PC-9 (cell line): ENCODE data around the gene SIAH3. TPM values are rescaled to one million over a fixed set of nuclear protein-coding genes. Genes with fewer than 3 reads are reported as not detected.

Source experiments
- BruUV-seq: library from RNA; stranded (reverse); fragments of 400-500 nt; replicated peaks from 2 replicates; lab custom pipeline; 2021; lab: Mats Ljungman, UMichigan
- CTCF ChIA-PET: fragments of 300-600 bp; sonication (Branson Sonifier 250); formaldehyde crosslinking; loops from one replicate; lab custom pipeline; 2022; ENCODE audit warnings: antibody characterized with exemption; lab: Charles Lee
- POLR2A ChIA-PET: fragments of 300-600 bp; sonication (Branson Sonifier 250); formaldehyde crosslinking; loops from one replicate; lab custom pipeline; 2022; ENCODE audit warnings: antibody characterized with exemption; ENCODE audit not compliant: unreplicated experiment; lab: Charles Lee
- DNase-seq, 2 experiments: peaks; one replicate each; pipeline versions ENCODE4 v3.0.0 to v3.0.0-alpha.2; 2015 to 2022; ENCODE audit warnings: mixed read lengths in 1 of 2
- H2AFZ ChIP-seq: fragments of 200-600 bp; sonication (generic); 2 replicates; pipeline ENCODE4 v1.8.1; 2017; ENCODE audit warnings: antibody characterized with exemption
- H3F3A ChIP-seq: fragments of 200-600 bp; sonication (generic); 2 replicates; pipeline ENCODE4 v1.8.1; 2017; ENCODE audit warnings: antibody characterized with exemption, mild to moderate bottlenecking, low read depth; ENCODE audit not compliant: insufficient read depth
- H3K27ac ChIP-seq: fragments of 200-600 bp; sonication (generic); 2 replicates; pipeline ENCODE4 v1.6.1; 2016; ENCODE audit warnings: mixed run types
- H3K27me3 ChIP-seq: fragments of 200-600 bp; sonication (generic); 2 replicates; pipeline ENCODE4 v1.6.1; 2016; ENCODE audit warnings: low read depth, mixed run types; ENCODE audit not compliant: insufficient read depth
- H3K36me3 ChIP-seq: fragments of 200-600 bp; sonication (generic); 2 replicates; pipeline ENCODE4 v1.6.1; 2016; ENCODE audit warnings: low read depth, mixed run types
- H3K4me1 ChIP-seq: fragments of 200-600 bp; sonication (generic); replicated peaks from 2 replicates; pipeline ENCODE4 v1.6.1; 2016; ENCODE audit warnings: mixed run types; ENCODE audit not compliant: insufficient read depth
- H3K4me2 ChIP-seq: fragments of 200-600 bp; sonication (generic); 2 replicates; pipeline ENCODE4 v1.6.1; 2017; ENCODE audit warnings: mixed run types
- H3K4me3 ChIP-seq: fragments of 200-600 bp; sonication (generic); 2 replicates; pipeline ENCODE4 v1.6.1; 2016; ENCODE audit warnings: mixed run types
- H3K79me2 ChIP-seq: fragments of 200-600 bp; sonication (generic); 2 replicates; pipeline ENCODE4 v1.6.1; 2017; ENCODE audit warnings: low read depth, mixed run types
- H3K9me2 ChIP-seq: fragments of 200-600 bp; sonication (generic); 2 replicates; pipeline ENCODE4 v1.8.1; 2017; ENCODE audit warnings: mild to moderate bottlenecking; ENCODE audit not compliant: insufficient read depth
- H3K9me3 ChIP-seq: fragments of 200-600 bp; sonication (generic); 2 replicates; pipeline ENCODE4 v1.8.1; 2016; ENCODE audit warnings: low read depth; ENCODE audit not compliant: insufficient read depth
- H4K20me1 ChIP-seq: fragments of 200-600 bp; sonication (generic); 2 replicates; pipeline ENCODE4 v1.8.1; 2017; ENCODE audit not compliant: insufficient read depth
- EZH2 ChIP-seq: fragments of 200-600 bp; sonication (generic); IDR thresholded peaks from 2 replicates; pipeline ENCODE4 v1.8.0; 2017; ENCODE audit warnings: antibody characterized with exemption, low read depth
- intact Hi-C: fragments of 100-400 bp; cut with micrococcal nuclease; formaldehyde crosslinking; loops from one replicate; pipeline ENCODE4 v1.10.0; 2022; ENCODE audit not compliant: unreplicated experiment
- total RNA-seq: library from RNA; stranded (reverse); gene quantifications from 2 replicates; pipeline ENCODE4 v1.2.3, GENCODE V29; 2021
- TF ChIP-seq, protein P1 (sequence below): fragments of 200-600 bp; sonication (generic); conservative IDR thresholded peaks from 2 replicates; pipeline ENCODE4 v1.6.1; 2017; ENCODE audit warnings: mixed run types, antibody characterized with exemption, mild to moderate bottlenecking, moderate library complexity

The SIAH3 gene
- total RNA-seq, 1 experiment from 2014 or later = not detected

DNA sequence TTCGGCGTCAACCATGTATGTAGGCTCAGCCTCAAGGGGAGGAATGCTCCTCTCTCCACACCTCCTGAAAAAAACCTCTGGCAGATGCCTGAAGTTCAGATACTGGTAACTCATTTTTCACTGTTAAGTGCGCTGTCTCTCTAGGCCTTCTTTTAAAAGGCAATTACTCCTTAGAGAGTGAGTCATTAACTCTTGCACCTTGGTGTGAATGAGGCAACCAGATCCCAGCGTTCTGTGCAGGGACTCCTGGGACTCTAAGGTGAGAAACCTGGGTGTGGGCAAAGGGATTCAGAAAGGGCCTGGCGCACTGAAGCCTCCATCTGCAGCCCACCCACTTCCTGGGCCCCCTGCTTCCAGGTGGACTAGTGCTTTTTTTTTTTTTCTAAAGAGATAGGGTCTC is 71.7 kb downstream of the SIAH3 start:
- Histone ChIP-seq H3K4me3 (no peak overlapping the region), H3K79me2 (no peaks in the 10 kb centered on the region), H3K27ac (no peak overlapping the region), H3K4me1 (no peaks in the 10 kb centered on the region), H3K27me3 (peaks cover 77% of the 10 kb centered on the region), H4K20me1 (no peaks in the 10 kb centered on the region), H3K9me2 (no peaks in the 10 kb centered on the region), H3F3A (no peaks in the 10 kb centered on the region), H2AFZ (no peak overlapping the region), H3K36me3 (no peaks in the 10 kb centered on the region), H3K4me2 (no peak overlapping the region), H3K9me3 (no peaks in the 10 kb centered on the region)
- ChIA-PET CTCF (no interaction called here), POLR2A (no interaction called here)
- no TSS peak for BruUV-seq
- DNase-seq = no peak
- intact Hi-C loops = no loop called here
- TF ChIP-seq, protein P1, sequence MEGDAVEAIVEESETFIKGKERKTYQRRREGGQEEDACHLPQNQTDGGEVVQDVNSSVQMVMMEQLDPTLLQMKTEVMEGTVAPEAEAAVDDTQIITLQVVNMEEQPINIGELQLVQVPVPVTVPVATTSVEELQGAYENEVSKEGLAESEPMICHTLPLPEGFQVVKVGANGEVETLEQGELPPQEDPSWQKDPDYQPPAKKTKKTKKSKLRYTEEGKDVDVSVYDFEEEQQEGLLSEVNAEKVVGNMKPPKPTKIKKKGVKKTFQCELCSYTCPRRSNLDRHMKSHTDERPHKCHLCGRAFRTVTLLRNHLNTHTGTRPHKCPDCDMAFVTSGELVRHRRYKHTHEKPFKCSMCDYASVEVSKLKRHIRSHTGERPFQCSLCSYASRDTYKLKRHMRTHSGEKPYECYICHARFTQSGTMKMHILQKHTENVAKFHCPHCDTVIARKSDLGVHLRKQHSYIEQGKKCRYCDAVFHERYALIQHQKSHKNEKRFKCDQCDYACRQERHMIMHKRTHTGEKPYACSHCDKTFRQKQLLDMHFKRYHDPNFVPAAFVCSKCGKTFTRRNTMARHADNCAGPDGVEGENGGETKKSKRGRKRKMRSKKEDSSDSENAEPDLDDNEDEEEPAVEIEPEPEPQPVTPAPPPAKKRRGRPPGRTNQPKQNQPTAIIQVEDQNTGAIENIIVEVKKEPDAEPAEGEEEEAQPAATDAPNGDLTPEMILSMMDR = no peak
- no peak for TF ChIP-seq EZH2

DNA sequence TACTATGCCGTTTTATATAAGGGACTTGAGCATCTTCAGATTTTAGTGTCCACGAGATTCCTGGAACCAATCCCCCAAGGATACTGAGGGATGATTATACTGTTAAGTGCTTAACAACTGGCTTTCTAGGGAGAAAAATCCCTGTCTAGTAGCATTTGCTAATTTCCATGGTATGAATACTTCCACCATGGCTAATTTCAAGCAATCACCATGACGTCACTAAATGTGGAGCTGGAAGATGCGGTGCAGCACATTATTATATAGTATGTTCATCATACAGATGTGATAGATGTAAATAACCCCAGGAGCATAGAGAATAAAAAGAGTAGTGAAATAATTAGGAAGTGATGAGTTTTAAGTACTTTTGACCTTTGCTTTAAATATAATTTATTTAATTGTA is 72.7 kb downstream of the SIAH3 start:
- BruUV-seq = no TSS peak
- no peak overlapping the region for H3K27ac ChIP-seq
- H3K9me2 ChIP-seq = no peaks in the 10 kb centered on the region
- POLR2A ChIA-PET = interaction anchor here (0.6 kb wide), 1 partner anchor 403 kb away, joined by 4 read pairs; the partner anchor contains the start of gene LCP1
- no peaks in the 10 kb centered on the region for H3K4me1 ChIP-seq
- CTCF ChIA-PET = no interaction called here
- intact Hi-C loops = no loop called here
- no peak for DNase-seq
- H3K36me3 ChIP-seq = no peaks in the 10 kb centered on the region
- peaks cover 82% of the 10 kb centered on the region for H3K27me3 ChIP-seq
- no peaks in the 10 kb centered on the region for H3K79me2 ChIP-seq
- no peak overlapping the region for H3K4me2 ChIP-seq
- H3K9me3 ChIP-seq = no peaks in the 10 kb centered on the region
- H4K20me1 ChIP-seq = no peaks in the 10 kb centered on the region
- no peak for TF ChIP-seq EZH2
- TF ChIP-seq, protein P1 = no peak
- H2AFZ ChIP-seq = no peak overlapping the region
- no peaks in the 10 kb centered on the region for H3F3A ChIP-seq
- no peak overlapping the region for H3K4me3 ChIP-seq

DNA sequence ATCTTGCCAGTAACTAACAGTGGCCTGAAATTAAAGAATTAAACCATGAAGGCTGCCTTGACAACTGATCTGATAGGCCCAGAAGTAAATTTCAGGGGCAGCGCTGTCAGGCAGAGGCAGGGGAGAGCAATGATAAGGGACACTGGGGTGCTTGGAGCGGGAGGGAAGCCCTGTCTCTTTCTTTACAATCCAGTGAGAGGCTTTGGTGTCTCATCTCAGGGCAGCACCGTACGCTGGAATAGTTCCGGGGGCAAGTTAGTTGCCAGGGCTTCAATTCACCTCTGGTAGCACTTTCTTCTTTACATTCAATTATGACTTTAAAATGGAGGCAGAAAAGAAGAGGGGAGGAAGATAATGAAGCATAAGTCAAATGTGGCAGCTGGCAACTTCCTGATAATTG is 74.8 kb downstream of the SIAH3 start:
- Histone ChIP-seq H3K4me3 (no peak overlapping the region), H3K79me2 (no peaks in the 10 kb centered on the region), H3K27me3 (peaks cover 77% of the 10 kb centered on the region), H3K36me3 (no peaks in the 10 kb centered on the region), H3K4me1 (no peaks in the 10 kb centered on the region), H3K4me2 (no peak overlapping the region), H4K20me1 (no peaks in the 10 kb centered on the region), H2AFZ (no peak overlapping the region), H3F3A (no peaks in the 10 kb centered on the region), H3K9me3 (no peaks in the 10 kb centered on the region), H3K27ac (no peak overlapping the region), H3K9me2 (no peaks in the 10 kb centered on the region)
- intact Hi-C loops = no loop called here
- CTCF ChIA-PET = no interaction called here
- no peak for DNase-seq
- POLR2A ChIA-PET = no interaction called here
- no TSS peak for BruUV-seq
- no peak for TF ChIP-seq EZH2
- TF ChIP-seq, protein P1 = no peak
